Measurements from ENCODE around the gene CADPS. TPM values are rescaled to one million over a fixed set of nuclear protein-coding genes. Genes with fewer than 3 reads are reported as not detected.

The CADPS gene
- total RNA-seq, 1 donor, result under 0.01 TPM

GRCh38 chr3:62761311-62761710 is 113.9 kb downstream of the CADPS start:
- no peaks in the 10 kb centered on the region for H3K9me3 ChIP-seq (ENCODE audit: low read depth, low read length)
- no peaks in the 10 kb centered on the region for H3K27me3 ChIP-seq (ENCODE audit: insufficient read depth, low read length)
- no peak overlapping the region for H3K4me3 ChIP-seq (ENCODE audit: low read length)
- H3K4me1 ChIP-seq (ENCODE audit: insufficient read depth, low read length), result no peaks in the 10 kb centered on the region

GRCh38 chr3:62758296-62759066 is 116.7 kb downstream of the CADPS start:
- Histone ChIP-seq H3K4me3 (ENCODE audit: low read length) (no peak overlapping the region), H3K27me3 (ENCODE audit: insufficient read depth, low read length) (no peaks in the 10 kb centered on the region), H3K9me3 (ENCODE audit: low read depth, low read length) (no peaks in the 10 kb centered on the region), H3K4me1 (ENCODE audit: insufficient read depth, low read length) (no peaks in the 10 kb centered on the region)

GRCh38 chr3:62757045-62757444 is 118.2 kb downstream of the CADPS start:
- Histone ChIP-seq H3K9me3 (ENCODE audit: low read depth, low read length) (no peaks in the 10 kb centered on the region), H3K27me3 (ENCODE audit: insufficient read depth, low read length) (no peaks in the 10 kb centered on the region), H3K4me3 (ENCODE audit: low read length) (no peak overlapping the region), H3K4me1 (ENCODE audit: insufficient read depth, low read length) (no peaks in the 10 kb centered on the region)

GRCh38 chr3:62755285-62755684 is 119.9 kb downstream of the CADPS start:
- Histone ChIP-seq H3K9me3 (ENCODE audit: low read depth, low read length) (no peaks in the 10 kb centered on the region), H3K4me1 (ENCODE audit: insufficient read depth, low read length) (no peaks in the 10 kb centered on the region), H3K4me3 (ENCODE audit: low read length) (no peak overlapping the region), H3K27me3 (ENCODE audit: insufficient read depth, low read length) (no peaks in the 10 kb centered on the region)

- Histone ChIP-seq H3K9me3 (ENCODE audit: low read depth, low read length) (no peaks in the 10 kb centered on the region), H3K27me3 (ENCODE audit: insufficient read depth, low read length) (no peaks in the 10 kb centered on the region), H3K4me1 (ENCODE audit: insufficient read depth, low read length) (no peaks in the 10 kb centered on the region), H3K4me3 (ENCODE audit: low read length) (no peak overlapping the region)
Observed at GRCh38 chr3:62749657-62750056, 125.6 kb downstream of the CADPS start.

- no peak overlapping the region for H3K4me3 ChIP-seq (ENCODE audit: low read length)
- H3K4me1 ChIP-seq (ENCODE audit: insufficient read depth, low read length), result no peaks in the 10 kb centered on the region
- H3K9me3 ChIP-seq (ENCODE audit: low read depth, low read length), result no peaks in the 10 kb centered on the region
- H3K27me3 ChIP-seq (ENCODE audit: insufficient read depth, low read length), result no peaks in the 10 kb centered on the region
Observed at GRCh38 chr3:62749130-62749529, 126.1 kb downstream of the CADPS start.

GRCh38 chr3:62737449-62737848 is 137.8 kb downstream of the CADPS start:
- no peaks in the 10 kb centered on the region for H3K4me1 ChIP-seq (ENCODE audit: insufficient read depth, low read length)
- H3K4me3 ChIP-seq (ENCODE audit: low read length), result no peak overlapping the region
- no peaks in the 10 kb centered on the region for H3K9me3 ChIP-seq (ENCODE audit: low read depth, low read length)
- H3K27me3 ChIP-seq (ENCODE audit: insufficient read depth, low read length), result no peaks in the 10 kb centered on the region

- Histone ChIP-seq H3K4me3 (ENCODE audit: low read length) (no peak overlapping the region), H3K4me1 (ENCODE audit: insufficient read depth, low read length) (no peaks in the 10 kb centered on the region), H3K9me3 (ENCODE audit: low read depth, low read length) (no peaks in the 10 kb centered on the region), H3K27me3 (ENCODE audit: insufficient read depth, low read length) (no peaks in the 10 kb centered on the region)
Observed at GRCh38 chr3:62735510-62735909, 139.7 kb downstream of the CADPS start.

- Histone ChIP-seq H3K4me3 (ENCODE audit: low read length) (no peak overlapping the region), H3K27me3 (ENCODE audit: insufficient read depth, low read length) (no peaks in the 10 kb centered on the region), H3K9me3 (ENCODE audit: low read depth, low read length) (no peaks in the 10 kb centered on the region), H3K4me1 (ENCODE audit: insufficient read depth, low read length) (no peaks in the 10 kb centered on the region)
Observed at GRCh38 chr3:62732183-62732904, 142.9 kb downstream of the CADPS start.

- Histone ChIP-seq H3K9me3 (ENCODE audit: low read depth, low read length) (no peaks in the 10 kb centered on the region), H3K27me3 (ENCODE audit: insufficient read depth, low read length) (no peaks in the 10 kb centered on the region), H3K4me3 (ENCODE audit: low read length) (no peak overlapping the region), H3K4me1 (ENCODE audit: insufficient read depth, low read length) (no peaks in the 10 kb centered on the region)
Observed at GRCh38 chr3:62727981-62728380, 147.2 kb downstream of the CADPS start.

- Histone ChIP-seq H3K4me1 (ENCODE audit: insufficient read depth, low read length) (no peaks in the 10 kb centered on the region), H3K4me3 (ENCODE audit: low read length) (no peak overlapping the region), H3K27me3 (ENCODE audit: insufficient read depth, low read length) (no peaks in the 10 kb centered on the region), H3K9me3 (ENCODE audit: low read depth, low read length) (no peaks in the 10 kb centered on the region)
Observed at GRCh38 chr3:62727536-62727935, 147.7 kb downstream of the CADPS start.

GRCh38 chr3:62724503-62724902 is 150.7 kb downstream of the CADPS start:
- H3K9me3 ChIP-seq (ENCODE audit: low read depth, low read length), result no peaks in the 10 kb centered on the region
- no peak overlapping the region for H3K4me3 ChIP-seq (ENCODE audit: low read length)
- no peaks in the 10 kb centered on the region for H3K27me3 ChIP-seq (ENCODE audit: insufficient read depth, low read length)
- H3K4me1 ChIP-seq (ENCODE audit: insufficient read depth, low read length), result no peaks in the 10 kb centered on the region

GRCh38 chr3:62723914-62724217 is 151.3 kb downstream of the CADPS start:
- H3K9me3 ChIP-seq (ENCODE audit: low read depth, low read length), result no peaks in the 10 kb centered on the region
- H3K4me3 ChIP-seq (ENCODE audit: low read length), result no peak overlapping the region
- no peaks in the 10 kb centered on the region for H3K4me1 ChIP-seq (ENCODE audit: insufficient read depth, low read length)
- no peaks in the 10 kb centered on the region for H3K27me3 ChIP-seq (ENCODE audit: insufficient read depth, low read length)

- H3K9me3 ChIP-seq (ENCODE audit: low read depth, low read length), result no peaks in the 10 kb centered on the region
- H3K4me3 ChIP-seq (ENCODE audit: low read length), result no peak overlapping the region
- no peaks in the 10 kb centered on the region for H3K27me3 ChIP-seq (ENCODE audit: insufficient read depth, low read length)
- no peaks in the 10 kb centered on the region for H3K4me1 ChIP-seq (ENCODE audit: insufficient read depth, low read length)
Observed at GRCh38 chr3:62723166-62723913, 151.9 kb downstream of the CADPS start.

- no peaks in the 10 kb centered on the region for H3K27me3 ChIP-seq (ENCODE audit: insufficient read depth, low read length)
- no peaks in the 10 kb centered on the region for H3K9me3 ChIP-seq (ENCODE audit: low read depth, low read length)
- H3K4me1 ChIP-seq (ENCODE audit: insufficient read depth, low read length), result no peaks in the 10 kb centered on the region
- no peak overlapping the region for H3K4me3 ChIP-seq (ENCODE audit: low read length)
Observed at GRCh38 chr3:62722344-62722743, 152.9 kb downstream of the CADPS start.

Data from mononuclear cell (primary cell).